ENCODE results near the gene CCND1. TPM values are rescaled to one million over a fixed set of nuclear protein-coding genes. Genes with fewer than 3 reads are reported as not detected.

CCND1 gene
- total RNA-seq, 3 donors from 2014 or later (not counting 1 experiment from before 2014, with no cell fraction given): 1.4 to 2.3 (median 2.3) TPM

GRCh38 chr11:69609351-69609750 lies 31.6 kb upstream of the CCND1 start:
- H3K27me3 ChIP-seq (ENCODE audit: control insufficient read depth, insufficient read depth, low read length): no peaks in the 10 kb centered on the region
- Mint-ChIP-seq H3K27ac (no peak overlapping the region), H3K9me3 (peaks cover 0 to 2% of the 10 kb centered on the region in 2 donors), H3K4me1 (no peaks in the 10 kb centered on the region), H3K27me3 (ENCODE audit: low read depth in 2 of 2) (peaks cover 14 to 33% of the 10 kb centered on the region in 2 donors), H3K4me3 (no peak overlapping the region), H3K36me3 (no peaks in the 10 kb centered on the region)
- H3K4me1 ChIP-seq (ENCODE audit: control insufficient read depth, insufficient read depth, low read length): no peaks in the 10 kb centered on the region
- no peak overlapping the region for H3K27ac ChIP-seq (ENCODE audit: low read length)
- H3K4me3 ChIP-seq (ENCODE audit: low read length): no peak overlapping the region
- no peak for DNase-seq
- intact Hi-C loops (cut with micrococcal nuclease): no loop called here
- WGBS (ENCODE audit: insufficient coverage): 95% methylated on average over 2 of the region's 2 CpGs
- no peaks in the 10 kb centered on the region for H3K9me3 ChIP-seq (ENCODE audit: control insufficient read depth, insufficient read depth, low read length)
- H3K36me3 ChIP-seq (ENCODE audit: control insufficient read depth, insufficient read depth, low read length): no peaks in the 10 kb centered on the region
- no peak for TF ChIP-seq CTCF (IDR thresholded peaks at IDR 0.05)
- no peak for ATAC-seq

- Mint-ChIP-seq H3K4me1 (no peaks in the 10 kb centered on the region), H3K4me3 (no peak overlapping the region), H3K36me3 (no peaks in the 10 kb centered on the region), H3K27me3 (ENCODE audit: low read depth in 2 of 2) (peaks cover 11 to 21% of the 10 kb centered on the region in 2 donors), H3K27ac (no peak overlapping the region), H3K9me3 (peaks cover 0 to 2% of the 10 kb centered on the region in 2 donors)
- Histone ChIP-seq H3K4me3 (ENCODE audit: low read length) (no peak overlapping the region), H3K9me3 (ENCODE audit: control insufficient read depth, insufficient read depth, low read length) (no peaks in the 10 kb centered on the region), H3K4me1 (ENCODE audit: control insufficient read depth, insufficient read depth, low read length) (no peaks in the 10 kb centered on the region), H3K27ac (ENCODE audit: low read length) (no peak overlapping the region), H3K27me3 (ENCODE audit: control insufficient read depth, insufficient read depth, low read length) (no peaks in the 10 kb centered on the region), H3K36me3 (ENCODE audit: control insufficient read depth, insufficient read depth, low read length) (no peaks in the 10 kb centered on the region)
- DNase-seq (no peak), ATAC-seq (no peak)
- WGBS (ENCODE audit: insufficient coverage): 86% methylated on average over 17 of the region's 17 CpGs
- intact Hi-C loops (cut with micrococcal nuclease): no loop called here
- TF ChIP-seq CTCF (IDR thresholded peaks at IDR 0.05): no peak
These were observed 29.1 kb upstream of the CCND1 start for GRCh38 chr11:69611548-69612526.

GRCh38 chr11:69613594-69613993 lies 27.4 kb upstream of the CCND1 start:
- H3K27me3 Mint-ChIP-seq (ENCODE audit: low read depth in 2 of 2): peaks cover 9 to 15% of the 10 kb centered on the region in 2 donors
- no peaks in the 10 kb centered on the region for H3K36me3 Mint-ChIP-seq
- intact Hi-C loops (cut with micrococcal nuclease): no loop called here
- H3K27me3 ChIP-seq (ENCODE audit: control insufficient read depth, insufficient read depth, low read length): no peaks in the 10 kb centered on the region
- H3K4me3 ChIP-seq (ENCODE audit: low read length): no peak overlapping the region
- H3K9me3 Mint-ChIP-seq: peaks cover 0 to under 1% of the 10 kb centered on the region in 2 donors
- no peaks in the 10 kb centered on the region for H3K4me1 ChIP-seq (ENCODE audit: control insufficient read depth, insufficient read depth, low read length)
- no peak overlapping the region for H3K27ac Mint-ChIP-seq
- no peak overlapping the region for H3K4me3 Mint-ChIP-seq
- 93% methylated on average over 9 of the region's 9 CpGs for WGBS (ENCODE audit: insufficient coverage)
- ATAC-seq (no peak), DNase-seq (no peak)
- no peaks in the 10 kb centered on the region for H3K36me3 ChIP-seq (ENCODE audit: control insufficient read depth, insufficient read depth, low read length)
- no peaks in the 10 kb centered on the region for H3K9me3 ChIP-seq (ENCODE audit: control insufficient read depth, insufficient read depth, low read length)
- H3K27ac ChIP-seq (ENCODE audit: low read length): no peak overlapping the region
- H3K4me1 Mint-ChIP-seq: no peaks in the 10 kb centered on the region
- no peak for TF ChIP-seq CTCF (IDR thresholded peaks at IDR 0.05)
